NCI-H1048 (cell line): Measurements from ENCODE around the gene CACNB4.

Experiments used
- DNase-seq: peaks from one replicate; lab custom pipeline; 2025; lab: John Stamatoyannopoulos, UW

CACNB4 gene

DNA sequence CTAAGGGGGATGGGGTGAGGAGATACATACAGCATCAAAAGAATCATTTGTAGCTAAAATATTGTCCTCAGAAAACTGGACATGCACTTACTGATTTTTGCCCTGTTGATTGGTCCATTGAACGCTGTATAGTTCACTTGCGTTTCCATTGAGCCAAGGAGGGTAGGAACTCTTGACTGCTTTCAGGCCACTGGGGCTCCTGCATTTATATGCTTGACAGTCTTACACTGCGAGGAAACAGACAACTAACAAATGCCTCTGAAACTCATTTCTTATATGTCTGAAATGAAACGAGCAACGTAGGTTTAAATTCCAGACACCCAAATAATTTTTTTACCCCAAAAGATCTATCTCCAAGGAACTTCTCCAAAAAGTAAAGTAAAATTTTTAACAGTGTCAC lies 312.8 kb downstream of the CACNB4 start:
- no peak for DNase-seq

DNA sequence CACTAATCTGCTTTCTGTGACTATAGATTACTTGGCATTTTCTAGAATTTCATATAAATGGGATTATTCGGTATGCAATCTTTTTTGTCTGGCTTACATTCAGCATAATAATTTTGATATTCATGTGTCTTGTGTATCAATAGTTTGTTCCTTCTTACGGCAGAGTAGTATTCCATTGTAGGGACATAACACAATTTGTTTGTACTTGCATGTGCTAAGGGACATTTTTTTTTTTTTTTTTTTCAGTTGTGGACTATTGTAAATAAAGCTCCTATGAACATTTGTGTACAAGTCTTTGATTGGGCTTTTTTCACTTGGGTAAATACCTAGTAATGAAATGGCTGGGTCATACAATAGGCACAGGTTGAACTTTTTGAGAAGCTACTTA lies 315.7 kb downstream of the CACNB4 start:
- no peak for DNase-seq
